Sigmoid colon (tissue), 4 donors: ENCODE measurements around the gene HNRNPAB.

Experiments used
- EP300 ChIP-seq, 4 donors: sonication (generic); formaldehyde crosslinking; IDR thresholded peaks; one replicate each; pipeline ENCODE4 v1.6.1; 2017; ENCODE audit warnings: antibody characterized with exemption in 4 of 4
- POLR2A ChIP-seq, 2 donors: fragments of 450-650 bp; IDR thresholded peaks; one replicate each; pipeline ENCODE4 v1.6.1; 2016; ENCODE audit warnings: antibody characterized with exemption in 2 of 2, mild to moderate bottlenecking in 2 of 2, moderate library complexity in 2 of 2
- POLR2AphosphoS5 ChIP-seq, 4 donors: sonication (generic); formaldehyde crosslinking; IDR thresholded peaks; one replicate each; pipeline ENCODE4 v1.6.1; 2017; ENCODE audit warnings: antibody characterized with exemption in 4 of 4
- TF ChIP-seq, protein P1 (sequence below), 4 experiments: fragments of 450-650 bp in 3 of 4; fragments of 200-600 bp in 1 of 4; IDR thresholded peaks; one replicate each; pipeline ENCODE4 v1.5.1; 2016 to 2019; ENCODE audit warnings: antibody characterized with exemption in 4 of 4, mild to moderate bottlenecking in 3 of 4, moderate library complexity in 2 of 4

GRCh38 chr5:178225174-178225573 lies 20.8 kb downstream of the HNRNPAB start:
- TF ChIP-seq, protein P1, sequence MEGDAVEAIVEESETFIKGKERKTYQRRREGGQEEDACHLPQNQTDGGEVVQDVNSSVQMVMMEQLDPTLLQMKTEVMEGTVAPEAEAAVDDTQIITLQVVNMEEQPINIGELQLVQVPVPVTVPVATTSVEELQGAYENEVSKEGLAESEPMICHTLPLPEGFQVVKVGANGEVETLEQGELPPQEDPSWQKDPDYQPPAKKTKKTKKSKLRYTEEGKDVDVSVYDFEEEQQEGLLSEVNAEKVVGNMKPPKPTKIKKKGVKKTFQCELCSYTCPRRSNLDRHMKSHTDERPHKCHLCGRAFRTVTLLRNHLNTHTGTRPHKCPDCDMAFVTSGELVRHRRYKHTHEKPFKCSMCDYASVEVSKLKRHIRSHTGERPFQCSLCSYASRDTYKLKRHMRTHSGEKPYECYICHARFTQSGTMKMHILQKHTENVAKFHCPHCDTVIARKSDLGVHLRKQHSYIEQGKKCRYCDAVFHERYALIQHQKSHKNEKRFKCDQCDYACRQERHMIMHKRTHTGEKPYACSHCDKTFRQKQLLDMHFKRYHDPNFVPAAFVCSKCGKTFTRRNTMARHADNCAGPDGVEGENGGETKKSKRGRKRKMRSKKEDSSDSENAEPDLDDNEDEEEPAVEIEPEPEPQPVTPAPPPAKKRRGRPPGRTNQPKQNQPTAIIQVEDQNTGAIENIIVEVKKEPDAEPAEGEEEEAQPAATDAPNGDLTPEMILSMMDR (IDR thresholded peaks at IDR 0.05), result no peak
- TF ChIP-seq POLR2A (IDR thresholded peaks at IDR 0.05), result no peak
- no peak for TF ChIP-seq EP300 (IDR thresholded peaks at IDR 0.05)
- no peak for TF ChIP-seq POLR2AphosphoS5 (IDR thresholded peaks at IDR 0.05)
